H1 (cell line): Measurements from ENCODE around the gene PSME3. TPM values are rescaled to one million over a fixed set of nuclear protein-coding genes. Genes with fewer than 3 reads are reported as not detected.

Source experiments
- CTCF ChIA-PET: fragments of 300-600 bp; sonication (Branson Sonifier 250); formaldehyde crosslinking; loops from one replicate; lab custom pipeline; 2021; ENCODE audit not compliant: partially characterized antibody; lab: Charles Lee
- POLR2A ChIA-PET: fragments of 300-600 bp; sonication (Branson Sonifier 250); formaldehyde crosslinking; loops from one replicate; lab custom pipeline; 2021; ENCODE audit warnings: inconsistent platforms; ENCODE audit not compliant: partially characterized antibody; lab: Charles Lee
- DNase-seq, 2 experiments: peaks; one replicate each; pipeline versions ENCODE4 v3.0.0 to v3.0.0-alpha.2; 2010 to 2022; ENCODE audit warnings: low spot score in 2 of 2, low read depth in 1 of 2, mixed read lengths in 1 of 2
- FAIRE-seq: peaks from 2 replicates; lab custom pipeline; 2011; peaks lifted over from hg19 to GRCh38; lab: Jason Lieb, UNC
- H2AFZ ChIP-seq: 2 replicates; pipeline ENCODE4 v1.8.1; 2012; ENCODE audit warnings: low read length, inconsistent platforms
- H2AK5ac ChIP-seq: 2 replicates; pipeline ENCODE4 v1.6.1; 2013; ENCODE audit warnings: low read depth, low read length
- H2BK120ac ChIP-seq: replicated peaks from 2 replicates; pipeline ENCODE3; 2013; ENCODE audit warnings: low read depth, low read length, inconsistent platforms
- H2BK12ac ChIP-seq: 2 replicates; pipeline ENCODE4 v1.6.1; 2013; ENCODE audit warnings: low read depth, low read length
- H2BK15ac ChIP-seq: 2 replicates; pipeline ENCODE4 v1.6.1; 2013; ENCODE audit warnings: low read length
- H2BK20ac ChIP-seq: 2 replicates; pipeline ENCODE4 v1.6.1; 2013; ENCODE audit warnings: low read length
- H2BK5ac ChIP-seq: 2 replicates; pipeline ENCODE4 v1.6.1; 2013; ENCODE audit warnings: low read depth, low read length
- H3K14ac ChIP-seq: 2 replicates; pipeline ENCODE4 v1.6.1; 2013; ENCODE audit warnings: inconsistent platforms; ENCODE audit not compliant: insufficient read length
- H3K18ac ChIP-seq: 2 replicates; pipeline ENCODE4 v1.6.1; 2013; ENCODE audit warnings: low read length; ENCODE audit errors: extremely low read depth
- H3K23ac ChIP-seq: 2 replicates; pipeline ENCODE4 v1.6.1; 2013; ENCODE audit warnings: inconsistent platforms; ENCODE audit not compliant: insufficient read length
- H3K23me2 ChIP-seq: 2 replicates; pipeline ENCODE4 v1.6.1; 2013; ENCODE audit warnings: low read depth, low read length
- H3K27ac ChIP-seq: 2 replicates; pipeline ENCODE4 v1.6.1; 2011; ENCODE audit warnings: low read depth, low read length, inconsistent platforms
- H3K27me3 ChIP-seq, 4 experiments: replicated peaks in 1 of 4; 1 replicate in 1 of 4; 2 replicates in 3 of 4; pipeline versions ENCODE4 v1.6.1 to v1.8.1; 2011 to 2013; ENCODE audit warnings: low read length in 3 of 4, mild to moderate bottlenecking in 3 of 4, inconsistent platforms in 2 of 4, mixed read lengths in 2 of 4, moderate library complexity in 1 of 4; ENCODE audit not compliant: control insufficient read depth in 3 of 4, insufficient read depth in 3 of 4; ENCODE audit errors: extremely low read depth in 1 of 4
- H3K36me3 ChIP-seq, 4 experiments: 2 replicates each; pipeline versions ENCODE4 v1.6.1 to v1.8.1; 2011 to 2013; ENCODE audit warnings: mild to moderate bottlenecking in 4 of 4, low read length in 3 of 4, moderate library complexity in 2 of 4, control low read depth in 1 of 4, inconsistent platforms in 1 of 4; ENCODE audit not compliant: insufficient read depth in 4 of 4, control insufficient read depth in 2 of 4
- H3K4ac ChIP-seq: replicated peaks from 2 replicates; pipeline ENCODE3; 2013; ENCODE audit warnings: low read length, low read depth, mixed read lengths, inconsistent platforms; ENCODE audit not compliant: insufficient read length
- H3K4me1 ChIP-seq, 4 experiments: replicated peaks in 1 of 4; 1 replicate in 1 of 4; 2 replicates in 3 of 4; pipeline versions ENCODE4 v1.6.1 to v1.8.1; 2011 to 2013; ENCODE audit warnings: low read length in 3 of 4, inconsistent platforms in 2 of 4, mixed read lengths in 1 of 4; ENCODE audit not compliant: insufficient read depth in 4 of 4, control insufficient read depth in 3 of 4
- H3K4me2 ChIP-seq, 2 experiments: 2 replicates each; pipeline versions ENCODE4 v1.6.1 to v1.8.1; 2011 to 2013; ENCODE audit warnings: low read depth in 2 of 2, low read length in 2 of 2, control low read depth in 1 of 2, inconsistent platforms in 1 of 2, mild to moderate bottlenecking in 1 of 2; ENCODE audit not compliant: insufficient read depth in 1 of 2
- H3K4me3 ChIP-seq, 4 experiments: fragments of 200-600, 300-600 bp in 1 of 4; sonication (generic), shearing (Covaris generic), sonication (Bioruptor Twin) in 1 of 4; 2 replicates each; pipeline versions ENCODE4 v1.5.1 to v1.8.1; 2011 to 2016; ENCODE audit warnings: low read length in 4 of 4, low read depth in 3 of 4, control low read depth in 2 of 4, inconsistent platforms in 2 of 4, mild to moderate bottlenecking in 2 of 4, mixed read lengths in 1 of 4, moderate library complexity in 1 of 4; ENCODE audit not compliant: insufficient read depth in 2 of 4; ENCODE audit errors: extremely low read depth in 1 of 4
- H3K56ac ChIP-seq: replicated peaks from 2 replicates; pipeline ENCODE3; 2013; ENCODE audit warnings: low read depth, mild to moderate bottlenecking, mixed read lengths, low read length, inconsistent platforms; ENCODE audit not compliant: insufficient read length
- H3K79me1 ChIP-seq: 2 replicates; pipeline ENCODE4 v1.6.1; 2013; ENCODE audit warnings: low read depth, low read length, control low read depth
- H3K79me2 ChIP-seq, 2 experiments: 2 replicates each; pipeline versions ENCODE4 v1.6.1 to v1.8.1; 2012 to 2013; ENCODE audit warnings: low read length in 2 of 2, mild to moderate bottlenecking in 2 of 2, inconsistent platforms in 1 of 2; ENCODE audit not compliant: insufficient read depth in 2 of 2, control insufficient read depth in 1 of 2
- H3K9ac ChIP-seq, 4 experiments: replicated peaks in 1 of 4; 1 replicate in 1 of 4; 2 replicates in 3 of 4; pipeline versions ENCODE4 v1.6.1 to v1.8.1; 2011 to 2013; ENCODE audit warnings: low read depth in 3 of 4, low read length in 3 of 4, control low read depth in 2 of 4, mild to moderate bottlenecking in 2 of 4, moderate library complexity in 2 of 4, inconsistent platforms in 1 of 4; ENCODE audit errors: extremely low read depth in 1 of 4
- H3K9me3 ChIP-seq, 2 experiments: 2 replicates each; pipeline versions ENCODE4 v1.6.1 to v1.8.1; 2012 to 2013; ENCODE audit warnings: mild to moderate bottlenecking in 2 of 2, moderate library complexity in 2 of 2, control low read depth in 1 of 2, inconsistent platforms in 1 of 2, low read depth in 1 of 2, low read length in 1 of 2, mixed read lengths in 1 of 2; ENCODE audit not compliant: insufficient read depth in 2 of 2
- H4K20me1 ChIP-seq, 2 experiments: replicated peaks in 1 of 2; 2 replicates each; pipeline versions ENCODE3 to v1.8.1; 2011 to 2013; ENCODE audit warnings: inconsistent platforms in 2 of 2, low read length in 2 of 2, mild to moderate bottlenecking in 1 of 2; ENCODE audit not compliant: insufficient read depth in 2 of 2, control insufficient read depth in 1 of 2
- H4K5ac ChIP-seq: 2 replicates; pipeline ENCODE4 v1.6.1; 2013; ENCODE audit warnings: low read length, low read depth, mixed read lengths, inconsistent platforms; ENCODE audit not compliant: insufficient read length
- H4K8ac ChIP-seq: 2 replicates; pipeline ENCODE4 v1.8.0; 2013; ENCODE audit warnings: mild to moderate bottlenecking, moderate library complexity, low read length, inconsistent platforms; ENCODE audit not compliant: insufficient read depth; ENCODE audit errors: extremely low read depth
- H4K91ac ChIP-seq: replicated peaks from 2 replicates; pipeline ENCODE3; 2013; ENCODE audit warnings: low read length, mixed read lengths, inconsistent platforms; ENCODE audit not compliant: insufficient read length
- KDM4A ChIP-seq: IDR thresholded peaks from one replicate; pipeline ENCODE4 v1.7.1; 2012; ENCODE audit warnings: low read depth, mild to moderate bottlenecking, moderate library complexity, low read length, inconsistent platforms; ENCODE audit not compliant: severe bottlenecking
- SIX5 ChIP-seq: IDR thresholded peaks from 2 replicates; pipeline ENCODE4 v1.6.1; 2011; ENCODE audit warnings: mild to moderate bottlenecking, low read depth, low read length
- SP2 ChIP-seq: IDR thresholded peaks from 2 replicates; pipeline ENCODE4 v1.6.1; 2012; ENCODE audit warnings: mild to moderate bottlenecking, low read length, inconsistent platforms
- ZNF274 ChIP-seq: IDR thresholded peaks from 2 replicates; pipeline ENCODE4 v1.7.0; 2012; ENCODE audit warnings: low read length, borderline replicate concordance; ENCODE audit errors: extremely low read depth
- WGBS, 2 experiments: shearing (Covaris generic) in 1 of 2; methylation state at CpG; one replicate each; pipeline versions ENCODE4 v1.1.6 to v1.1.7; 2013 to 2015; ENCODE audit warnings: low lambda C conversion rate in 2 of 2, mixed read lengths in 2 of 2, inconsistent platforms in 1 of 2, low coverage in 1 of 2, missing lambda C conversion rate in 1 of 2; ENCODE audit not compliant: insufficient replicate concordance in 2 of 2, insufficient coverage in 1 of 2, insufficient read length in 1 of 2; ENCODE audit errors: extremely low coverage in 1 of 2, missing lambda C conversion rate in 1 of 2; 5-methylcytosine and 5-hydroxymethylcytosine counted together
- polyA plus RNA-seq, 7 experiments: library from polyadenylated mRNA; depleted of rRNA in 3 of 7; stranded (reverse) in 5 of 7; unstranded in 2 of 7; fragments of >200 nt in 5 of 7; fragments of 200-250 nt in 2 of 7; gene quantifications; 1 replicate in 5 of 7; 2 replicates in 1 of 7; 4 replicates in 1 of 7; pipeline versions ENCODE4 v1.2.1 to v1.2.3, GENCODE V29; 2011 to 2013; ENCODE audit warnings: missing spikeins in 2 of 7, mixed read lengths in 2 of 7
- total RNA-seq: library from RNA; stranded (reverse); fragmentation: NEBNext Ultra II Directional; extraction: Animal tissue kit (Norgen Biotek cat#: 25700); gene quantifications from 2 replicates; pipeline ENCODE4 v1.2.1, GENCODE V29; 2021

The PSME3 gene
- total and polyA plus RNA-seq, 2 of the 8 experiments (the other 6 are each of a cell fraction or from before 2014, with no cell fraction given) = 149 to 224 TPM

DNA sequence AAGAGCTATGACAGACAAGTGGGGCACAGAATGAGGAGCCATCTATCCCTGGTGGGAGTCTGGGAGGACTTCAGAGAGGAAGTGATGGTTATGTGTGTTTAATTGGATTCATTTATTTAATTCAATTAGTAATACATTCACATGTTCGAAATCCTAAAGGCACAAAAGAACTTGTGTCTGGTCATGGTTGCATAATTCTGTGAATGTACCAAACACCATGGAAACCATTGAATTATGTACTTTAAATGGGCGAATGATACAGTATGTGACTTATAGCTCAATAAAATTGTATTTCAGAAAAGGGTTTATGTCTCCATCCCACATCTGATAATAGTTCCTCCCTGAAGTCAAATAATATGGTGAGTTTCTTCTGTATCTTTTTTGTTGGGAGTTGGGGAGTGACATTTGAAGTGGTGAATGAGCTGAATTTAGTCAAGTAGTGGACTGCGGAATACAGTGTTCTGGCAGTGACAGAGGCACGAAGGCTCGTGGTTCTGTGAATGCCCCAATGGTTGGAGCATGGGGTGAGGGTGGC is 47.6 kb downstream of the PSME3 start:
- Histone ChIP-seq H3K18ac (no peak overlapping the region), H3K27me3 (peaks cover 0 to 5% (median 0%) of the 10 kb centered on the region in 4 experiments; a peak in 4 of 7 replicates), H4K20me1 (no peaks in the 10 kb centered on the region), H3K36me3 (no peaks in the 10 kb centered on the region), H3K23me2 (no peaks in the 10 kb centered on the region; the same call in 1 of the 2 replicates), H3K79me1 (no peaks in the 10 kb centered on the region), H4K91ac (no peak overlapping the region), H3K14ac (no peak overlapping the region), H3K79me2 (no peaks in the 10 kb centered on the region), H3K4me3 (no peak overlapping the region), H3K9ac (no peak overlapping the region), H2BK15ac (no peak overlapping the region), H4K8ac (no peak overlapping the region), H2BK5ac (no peak overlapping the region), H3K4me2 (no peak overlapping the region), H2BK120ac (no peak overlapping the region), H3K27ac (no peak overlapping the region), H3K4ac (no peak overlapping the region), H2BK12ac (no peak overlapping the region), H3K4me1 (peaks cover 0 to 8% (median 5%) of the 10 kb centered on the region in 4 experiments; a peak in 4 of 7 replicates), H3K56ac (no peak overlapping the region), H2AK5ac (no peak overlapping the region), H2BK20ac (no peak overlapping the region), H3K9me3 (no peaks in the 10 kb centered on the region), H3K23ac (no peak overlapping the region), H4K5ac (no peak overlapping the region), H2AFZ (no peak overlapping the region)
- CTCF ChIA-PET = interaction anchor here (1.0 to 1.9 kb wide), 4 partner anchors 18 to 48 kb away, joined by 3 to 11 read pairs (median 4); partner anchors contain the start of gene AOC2
- WGBS, 2 experiments = 84% methylated on average over 5 of the region's 5 CpGs; no CpG with 5 or more reads in 1 of the 2 experiments
- DNase-seq (no peak), FAIRE-seq (no peak)
- POLR2A ChIA-PET = interaction anchor here (0.6 to 1.2 kb wide), 4 partner anchors 28 to 105 kb away, joined by 3 read pairs; partner anchors contain the start of gene PSME3
- no peak for TF ChIP-seq ZNF274
- no peak for TF ChIP-seq SP2
- TF ChIP-seq KDM4A = no peak
- TF ChIP-seq SIX5 = no peak
